ENCODE results near the gene SLC44A1.

Gene SLC44A1

DNA sequence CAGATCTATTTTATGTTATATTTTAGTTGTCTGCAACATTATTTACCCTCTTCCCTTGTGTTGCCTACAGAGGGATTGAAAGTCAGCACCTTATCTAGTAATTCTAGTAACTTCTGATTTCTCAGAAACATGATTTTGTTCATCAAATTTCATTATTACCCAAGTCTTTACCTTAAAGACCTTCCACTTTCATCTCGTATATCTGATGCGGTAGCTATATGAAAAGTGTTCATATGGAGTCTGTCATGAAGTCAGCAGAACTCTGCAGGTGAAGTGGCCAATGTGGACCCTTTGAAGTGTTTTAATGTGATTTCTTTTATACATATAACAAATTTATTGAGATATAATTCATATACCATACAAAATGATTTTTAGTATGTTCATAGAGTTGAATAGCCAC, 40.0 kb downstream of the SLC44A1 start:
- H3K79me2 ChIP-seq (ENCODE audit: control insufficient read depth, insufficient read depth, low read length, unreplicated experiment) = peaks cover 37% of the 10 kb centered on the region
- H2AFZ ChIP-seq (ENCODE audit: low read length, unreplicated experiment) = no peak overlapping the region

GRCh38 chr9:105286098-105286497, 41.6 kb downstream of the SLC44A1 start:
- no peaks in the 10 kb centered on the region for H3K36me3 ChIP-seq (ENCODE audit: insufficient read depth, low read length)
- peaks cover 19% of the 10 kb centered on the region for H3K4me1 ChIP-seq (ENCODE audit: control insufficient read depth, insufficient read depth, low read length, unreplicated experiment)
- no peak overlapping the region for H3K27ac ChIP-seq (ENCODE audit: low read depth, low read length)
- peaks cover 39% of the 10 kb centered on the region for H3K79me2 ChIP-seq (ENCODE audit: control insufficient read depth, insufficient read depth, low read length, unreplicated experiment)
- no peaks in the 10 kb centered on the region for H3K27me3 ChIP-seq (ENCODE audit: insufficient read depth, low read length)
- H2AFZ ChIP-seq (ENCODE audit: low read length, unreplicated experiment) = no peak overlapping the region
- no peak overlapping the region for H3K4me3 ChIP-seq (ENCODE audit: low read depth, low read length)

More for the DNA sequence above, 40.0 kb downstream of the SLC44A1 start:
- Histone ChIP-seq H3K4me1 (ENCODE audit: control insufficient read depth, insufficient read depth, low read length, unreplicated experiment) (peaks cover 24% of the 10 kb centered on the region), H3K36me3 (ENCODE audit: insufficient read depth, low read length) (no peaks in the 10 kb centered on the region), H3K27ac (ENCODE audit: low read depth, low read length) (no peak overlapping the region), H3K27me3 (ENCODE audit: insufficient read depth, low read length) (no peaks in the 10 kb centered on the region), H3K4me3 (ENCODE audit: low read depth, low read length) (no peak overlapping the region)

GRCh38 chr9:105289305-105289704, 44.9 kb downstream of the SLC44A1 start:
- peaks cover 14% of the 10 kb centered on the region for H3K4me1 ChIP-seq (ENCODE audit: control insufficient read depth, insufficient read depth, low read length, unreplicated experiment)
- H3K36me3 ChIP-seq (ENCODE audit: insufficient read depth, low read length) = no peaks in the 10 kb centered on the region
- H3K27ac ChIP-seq (ENCODE audit: low read depth, low read length) = no peak overlapping the region
- H3K27me3 ChIP-seq (ENCODE audit: insufficient read depth, low read length) = no peaks in the 10 kb centered on the region
- H3K79me2 ChIP-seq (ENCODE audit: control insufficient read depth, insufficient read depth, low read length, unreplicated experiment) = peaks cover 49% of the 10 kb centered on the region
- H3K4me3 ChIP-seq (ENCODE audit: low read depth, low read length) = no peak overlapping the region
- H2AFZ ChIP-seq (ENCODE audit: low read length, unreplicated experiment) = no peak overlapping the region

- H3K4me3 ChIP-seq (ENCODE audit: low read depth, low read length) = no peak overlapping the region
- no peak overlapping the region for H2AFZ ChIP-seq (ENCODE audit: low read length, unreplicated experiment)
- peak overlapping the region; percentile 53 for H3K27ac ChIP-seq (ENCODE audit: low read depth, low read length)
- H3K36me3 ChIP-seq (ENCODE audit: insufficient read depth, low read length) = no peaks in the 10 kb centered on the region
- peaks cover 54% of the 10 kb centered on the region for H3K79me2 ChIP-seq (ENCODE audit: control insufficient read depth, insufficient read depth, low read length, unreplicated experiment)
- peaks cover 20% of the 10 kb centered on the region for H3K4me1 ChIP-seq (ENCODE audit: control insufficient read depth, insufficient read depth, low read length, unreplicated experiment)
- H3K27me3 ChIP-seq (ENCODE audit: insufficient read depth, low read length) = no peaks in the 10 kb centered on the region
Measured at GRCh38 chr9:105290418-105290817, 46.0 kb downstream of the SLC44A1 start.

DNA sequence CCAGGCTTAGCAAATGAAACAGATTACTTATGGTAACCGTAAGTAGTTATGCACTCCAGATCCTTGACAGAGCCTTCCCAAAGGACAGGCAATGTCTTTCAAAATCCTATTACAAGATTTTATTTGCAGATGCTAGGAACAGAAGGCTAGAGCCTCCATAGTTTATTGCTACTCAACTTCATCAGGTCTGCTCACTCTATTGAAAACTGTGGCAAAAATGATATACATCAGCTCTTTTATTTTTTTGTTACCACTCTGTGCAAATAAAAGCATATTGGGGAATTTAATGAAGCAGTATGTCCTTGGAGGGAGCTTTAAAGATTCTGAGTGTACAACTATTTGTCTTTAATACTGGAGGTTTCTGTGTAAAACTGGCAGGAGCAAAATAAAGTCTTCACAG, 46.5 kb downstream of the SLC44A1 start:
- Histone ChIP-seq H3K4me3 (ENCODE audit: low read depth, low read length) (no peak overlapping the region), H3K79me2 (ENCODE audit: control insufficient read depth, insufficient read depth, low read length, unreplicated experiment) (peaks cover 59% of the 10 kb centered on the region), H3K27me3 (ENCODE audit: insufficient read depth, low read length) (no peaks in the 10 kb centered on the region), H2AFZ (ENCODE audit: low read length, unreplicated experiment) (no peak overlapping the region), H3K4me1 (ENCODE audit: control insufficient read depth, insufficient read depth, low read length, unreplicated experiment) (peaks cover 26% of the 10 kb centered on the region), H3K36me3 (ENCODE audit: insufficient read depth, low read length) (no peaks in the 10 kb centered on the region), H3K27ac (ENCODE audit: low read depth, low read length) (peak overlapping the region; percentile 53)

- Histone ChIP-seq H3K4me1 (ENCODE audit: control insufficient read depth, insufficient read depth, low read length, unreplicated experiment) (peaks cover 31% of the 10 kb centered on the region), H3K4me3 (ENCODE audit: low read depth, low read length) (no peak overlapping the region)
Measured at GRCh38 chr9:105291422-105291859, 47.0 kb downstream of the SLC44A1 start.

GRCh38 chr9:105291938-105292337, 47.5 kb downstream of the SLC44A1 start:
- Histone ChIP-seq H2AFZ (ENCODE audit: low read length, unreplicated experiment) (no peak overlapping the region), H3K27ac (ENCODE audit: low read depth, low read length) (no peak overlapping the region), H3K4me1 (ENCODE audit: control insufficient read depth, insufficient read depth, low read length, unreplicated experiment) (peaks cover 33% of the 10 kb centered on the region), H3K79me2 (ENCODE audit: control insufficient read depth, insufficient read depth, low read length, unreplicated experiment) (peaks cover 62% of the 10 kb centered on the region), H3K36me3 (ENCODE audit: insufficient read depth, low read length) (no peaks in the 10 kb centered on the region), H3K4me3 (ENCODE audit: low read depth, low read length) (no peak overlapping the region), H3K27me3 (ENCODE audit: insufficient read depth, low read length) (no peaks in the 10 kb centered on the region)

More at GRCh38 chr9:105291422-105291859, 47.0 kb downstream of the SLC44A1 start:
- Histone ChIP-seq H2AFZ (ENCODE audit: low read length, unreplicated experiment) (no peak overlapping the region), H3K79me2 (ENCODE audit: control insufficient read depth, insufficient read depth, low read length, unreplicated experiment) (peaks cover 61% of the 10 kb centered on the region), H3K36me3 (ENCODE audit: insufficient read depth, low read length) (no peaks in the 10 kb centered on the region), H3K27ac (ENCODE audit: low read depth, low read length) (no peak overlapping the region), H3K27me3 (ENCODE audit: insufficient read depth, low read length) (no peaks in the 10 kb centered on the region)

- Histone ChIP-seq H3K27ac (ENCODE audit: low read depth, low read length) (no peak overlapping the region), H3K79me2 (ENCODE audit: control insufficient read depth, insufficient read depth, low read length, unreplicated experiment) (peaks cover 71% of the 10 kb centered on the region), H2AFZ (ENCODE audit: low read length, unreplicated experiment) (no peak overlapping the region), H3K4me3 (ENCODE audit: low read depth, low read length) (no peak overlapping the region), H3K36me3 (ENCODE audit: insufficient read depth, low read length) (no peaks in the 10 kb centered on the region), H3K4me1 (ENCODE audit: control insufficient read depth, insufficient read depth, low read length, unreplicated experiment) (peaks cover 46% of the 10 kb centered on the region), H3K27me3 (ENCODE audit: insufficient read depth, low read length) (no peaks in the 10 kb centered on the region)
Measured at GRCh38 chr9:105293408-105293807, 49.0 kb downstream of the SLC44A1 start.

DNA sequence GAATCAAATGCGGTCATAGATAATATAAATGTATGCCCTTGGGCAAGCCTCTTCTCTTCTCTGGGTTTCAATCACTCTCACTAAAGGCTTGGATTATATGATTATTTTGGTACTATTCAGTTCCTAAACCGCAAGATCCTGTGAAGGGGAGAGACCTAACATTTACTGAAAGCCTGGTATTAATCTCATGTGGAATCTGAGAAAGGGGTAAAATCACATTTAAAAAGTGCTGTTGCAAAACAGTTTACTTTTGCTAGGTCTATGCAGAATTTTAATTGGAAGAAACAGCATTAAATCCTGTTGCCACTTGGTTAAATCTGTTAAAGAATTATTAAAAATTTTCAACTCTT, 50.7 kb downstream of the SLC44A1 start:
- peaks cover 62% of the 10 kb centered on the region for H3K4me1 ChIP-seq (ENCODE audit: control insufficient read depth, insufficient read depth, low read length, unreplicated experiment)
- H3K27me3 ChIP-seq (ENCODE audit: insufficient read depth, low read length) = no peaks in the 10 kb centered on the region
- H3K79me2 ChIP-seq (ENCODE audit: control insufficient read depth, insufficient read depth, low read length, unreplicated experiment) = peaks cover 75% of the 10 kb centered on the region
- H3K36me3 ChIP-seq (ENCODE audit: insufficient read depth, low read length) = peaks cover 4% of the 10 kb centered on the region; the same call in 1 of the 2 replicates
- no peak overlapping the region for H2AFZ ChIP-seq (ENCODE audit: low read length, unreplicated experiment)
- no peak overlapping the region for H3K4me3 ChIP-seq (ENCODE audit: low read depth, low read length)
- H3K27ac ChIP-seq (ENCODE audit: low read depth, low read length) = peak overlapping the region; percentile 97

- Histone ChIP-seq H3K79me2 (ENCODE audit: control insufficient read depth, insufficient read depth, low read length, unreplicated experiment) (peaks cover 72% of the 10 kb centered on the region), H3K27ac (ENCODE audit: low read depth, low read length) (peak overlapping the region; percentile 97), H3K4me1 (ENCODE audit: control insufficient read depth, insufficient read depth, low read length, unreplicated experiment) (peaks cover 58% of the 10 kb centered on the region), H3K27me3 (ENCODE audit: insufficient read depth, low read length) (no peaks in the 10 kb centered on the region), H3K36me3 (ENCODE audit: insufficient read depth, low read length) (peaks cover 5% of the 10 kb centered on the region; the same call in 1 of the 2 replicates), H3K4me3 (ENCODE audit: low read depth, low read length) (peak overlapping the region; percentile 52), H2AFZ (ENCODE audit: low read length, unreplicated experiment) (peak overlapping the region; percentile 16)
Measured at GRCh38 chr9:105295986-105296385, 51.5 kb downstream of the SLC44A1 start.

DNA sequence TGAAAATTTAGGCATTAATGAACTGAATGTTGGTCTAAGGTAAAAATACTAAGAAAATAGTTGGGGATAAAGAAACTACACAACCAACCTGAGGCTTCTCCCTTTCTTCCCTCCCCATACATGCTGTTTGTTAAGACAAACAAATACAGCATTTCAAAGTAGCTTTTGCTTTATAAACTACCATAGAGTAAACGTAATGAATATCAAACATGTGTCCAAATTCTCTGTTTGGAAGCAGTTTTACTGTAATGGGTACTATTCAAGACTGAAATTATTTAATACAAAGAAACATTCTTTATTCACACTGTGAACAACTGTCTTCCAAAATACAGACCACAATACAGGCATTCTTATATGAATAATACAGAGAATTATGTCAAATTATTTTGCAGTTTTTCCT, 52.0 kb downstream of the SLC44A1 start:
- Histone ChIP-seq H3K36me3 (ENCODE audit: insufficient read depth, low read length) (peaks cover 5% of the 10 kb centered on the region; the same call in 1 of the 2 replicates), H2AFZ (ENCODE audit: low read length, unreplicated experiment) (peak overlapping the region; percentile 16), H3K79me2 (ENCODE audit: control insufficient read depth, insufficient read depth, low read length, unreplicated experiment) (peaks cover 69% of the 10 kb centered on the region), H3K27ac (ENCODE audit: low read depth, low read length) (peak overlapping the region; percentile 97), H3K27me3 (ENCODE audit: insufficient read depth, low read length) (no peaks in the 10 kb centered on the region), H3K4me3 (ENCODE audit: low read depth, low read length) (peak overlapping the region; percentile 52), H3K4me1 (ENCODE audit: control insufficient read depth, insufficient read depth, low read length, unreplicated experiment) (peaks cover 53% of the 10 kb centered on the region)

Data from ACC112 (cell line).